ENCODE data around the gene GGT5.
"Not testable (repeated sequence)": the region's sequence is repeated elsewhere in the genome, so short reads cannot be mapped to it uniquely, and the experiment has no call there.

GGT5 gene

GRCh38 chr22:24245030-24245431 lies at the start of gene GGT5:
GGT5 (minus strand) TSS chr22:24245082; CDS start chr22:24244725, 357 bp downstream.
- not testable (repeated sequence) for H3K4me1 ChIP-seq (ENCODE audit: low read length); H3K27ac ChIP-seq (ENCODE audit: low read length); H4K20me1 ChIP-seq (ENCODE audit: insufficient read depth, low read length); H3K9me2 ChIP-seq (replicated peaks; ENCODE audit: insufficient read depth, low read length); DNase-seq; H3K36me3 ChIP-seq (replicated peaks; ENCODE audit: insufficient read depth, low read length); H3K4me2 ChIP-seq (ENCODE audit: low read depth, low read length); H3K79me2 ChIP-seq (ENCODE audit: low read length); H3F3A ChIP-seq (ENCODE audit: insufficient read depth, low read length); H3K27me3 ChIP-seq (replicated peaks; ENCODE audit: insufficient read depth, low read length); H3K9ac ChIP-seq (ENCODE audit: low read length); H2AFZ ChIP-seq (ENCODE audit: low read length); H3K9me3 ChIP-seq (replicated peaks; ENCODE audit: insufficient read depth, low read length); H3K4me3 ChIP-seq (ENCODE audit: low read length)

GRCh38 chr22:24292202-24292830 lies 47.4 kb upstream of the GGT5 start:
- Histone ChIP-seq H3K79me2 (ENCODE audit: low read length) (peaks cover 59% of the 10 kb centered on the region), H4K20me1 (ENCODE audit: insufficient read depth, low read length) (peaks cover 10% of the 10 kb centered on the region)
- not testable (repeated sequence) for H3K9ac ChIP-seq (ENCODE audit: low read length); H3K27me3 ChIP-seq (replicated peaks; ENCODE audit: insufficient read depth, low read length); H3K9me3 ChIP-seq (replicated peaks; ENCODE audit: insufficient read depth, low read length); H3K4me3 ChIP-seq (ENCODE audit: low read length); H3K9me2 ChIP-seq (replicated peaks; ENCODE audit: insufficient read depth, low read length); H3K4me1 ChIP-seq (ENCODE audit: low read length); H2AFZ ChIP-seq (ENCODE audit: low read length); H3K36me3 ChIP-seq (replicated peaks; ENCODE audit: insufficient read depth, low read length); H3K27ac ChIP-seq (ENCODE audit: low read length); DNase-seq; H3F3A ChIP-seq (ENCODE audit: insufficient read depth, low read length); H3K4me2 ChIP-seq (ENCODE audit: low read depth, low read length)

- Histone ChIP-seq H4K20me1 (ENCODE audit: insufficient read depth, low read length) (peaks cover 10% of the 10 kb centered on the region), H3K9ac (ENCODE audit: low read length) (no peak overlapping the region), H3K79me2 (ENCODE audit: low read length) (peaks cover 62% of the 10 kb centered on the region), H3K4me2 (ENCODE audit: low read depth, low read length) (no peak overlapping the region), H3F3A (ENCODE audit: insufficient read depth, low read length) (no peaks in the 10 kb centered on the region), H3K4me3 (ENCODE audit: low read length) (no peak overlapping the region), H3K36me3 (replicated peaks; ENCODE audit: insufficient read depth, low read length) (no peaks in the 10 kb centered on the region), H3K9me3 (replicated peaks; ENCODE audit: insufficient read depth, low read length) (no peaks in the 10 kb centered on the region), H3K27ac (ENCODE audit: low read length) (no peak overlapping the region), H2AFZ (ENCODE audit: low read length) (no peak overlapping the region), H3K4me1 (ENCODE audit: low read length) (no peaks in the 10 kb centered on the region), H3K27me3 (replicated peaks; ENCODE audit: insufficient read depth, low read length) (no peaks in the 10 kb centered on the region), H3K9me2 (replicated peaks; ENCODE audit: insufficient read depth, low read length) (no peaks in the 10 kb centered on the region)
- TF ChIP-seq EZH2phosphoT487 (IDR thresholded peaks at IDR 0.05; ENCODE audit: low read length) (no peak), CTCF (IDR thresholded peaks at IDR 0.05; ENCODE audit: low read length) (no peak), EZH2 (optimal IDR thresholded peaks at IDR 0.05; ENCODE audit: low read depth, low read length) (no peak)
- no peak for DNase-seq
Observed at GRCh38 chr22:24291515-24292201, 46.8 kb upstream of the GGT5 start.

GRCh38 chr22:24290459-24290858 lies 45.6 kb upstream of the GGT5 start:
- no peaks in the 10 kb centered on the region for H3K4me1 ChIP-seq (ENCODE audit: low read length)
- peaks cover 66% of the 10 kb centered on the region for H3K79me2 ChIP-seq (ENCODE audit: low read length)
- no peaks in the 10 kb centered on the region for H3K27me3 ChIP-seq (replicated peaks; ENCODE audit: insufficient read depth, low read length)
- no peak for DNase-seq
- H4K20me1 ChIP-seq (ENCODE audit: insufficient read depth, low read length), result peaks cover 10% of the 10 kb centered on the region
- TF ChIP-seq EZH2 (optimal IDR thresholded peaks at IDR 0.05; ENCODE audit: low read depth, low read length) (no peak), EZH2phosphoT487 (IDR thresholded peaks at IDR 0.05; ENCODE audit: low read length) (no peak), CTCF (IDR thresholded peaks at IDR 0.05; ENCODE audit: low read length) (no peak)
- H2AFZ ChIP-seq (ENCODE audit: low read length), result no peak overlapping the region
- H3K9me3 ChIP-seq (replicated peaks; ENCODE audit: insufficient read depth, low read length), result no peaks in the 10 kb centered on the region
- H3K4me2 ChIP-seq (ENCODE audit: low read depth, low read length), result no peak overlapping the region
- H3F3A ChIP-seq (ENCODE audit: insufficient read depth, low read length), result no peaks in the 10 kb centered on the region
- H3K9ac ChIP-seq (ENCODE audit: low read length), result no peak overlapping the region
- H3K36me3 ChIP-seq (replicated peaks; ENCODE audit: insufficient read depth, low read length), result no peaks in the 10 kb centered on the region
- no peak overlapping the region for H3K27ac ChIP-seq (ENCODE audit: low read length)
- no peaks in the 10 kb centered on the region for H3K9me2 ChIP-seq (replicated peaks; ENCODE audit: insufficient read depth, low read length)
- no peak overlapping the region for H3K4me3 ChIP-seq (ENCODE audit: low read length)

All from MM.1S (cell line).